VCaP (cell line): ENCODE results near the gene GMPS.
"Not testable (repeated sequence)": the region's sequence is repeated elsewhere in the genome, so short reads cannot be mapped to it uniquely, and the experiment has no call there.

Experiments
- H3K27ac ChIP-seq: fragments of 450-650 bp; 2 replicates; pipeline ENCODE4 v1.5.1; 2017
- CTCF ChIP-seq: fragments of 450-650 bp; conservative IDR thresholded peaks from 2 replicates; pipeline ENCODE4 v1.5.1; 2017; ENCODE audit warnings: mild to moderate bottlenecking, moderate library complexity

The GMPS gene

DNA sequence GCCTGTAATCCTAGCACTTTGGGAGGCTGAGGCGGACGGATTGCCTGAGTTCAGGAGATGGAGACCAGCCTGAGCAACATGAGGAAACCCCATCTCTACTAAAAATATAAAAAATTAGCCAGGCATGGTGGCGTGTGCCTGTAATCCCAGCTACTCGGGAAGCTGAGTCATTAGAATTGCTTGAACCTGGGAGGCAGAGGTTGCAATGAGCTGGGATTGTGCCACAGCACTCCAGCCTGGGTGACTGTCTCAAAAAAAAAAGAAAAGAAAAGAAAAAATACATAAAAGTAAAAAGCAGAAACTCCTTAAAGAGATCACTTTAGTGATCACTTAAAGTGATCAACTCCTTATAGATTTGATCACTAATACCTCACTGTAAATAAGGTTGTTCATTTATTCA is 78.0 kb downstream of the GMPS start:
- no peak overlapping the region for H3K27ac ChIP-seq
- no peak for TF ChIP-seq CTCF

GRCh38 chr3:155949453-155950217 is 79.2 kb downstream of the GMPS start:
- TF ChIP-seq CTCF: no peak
- no peak overlapping the region for H3K27ac ChIP-seq

DNA sequence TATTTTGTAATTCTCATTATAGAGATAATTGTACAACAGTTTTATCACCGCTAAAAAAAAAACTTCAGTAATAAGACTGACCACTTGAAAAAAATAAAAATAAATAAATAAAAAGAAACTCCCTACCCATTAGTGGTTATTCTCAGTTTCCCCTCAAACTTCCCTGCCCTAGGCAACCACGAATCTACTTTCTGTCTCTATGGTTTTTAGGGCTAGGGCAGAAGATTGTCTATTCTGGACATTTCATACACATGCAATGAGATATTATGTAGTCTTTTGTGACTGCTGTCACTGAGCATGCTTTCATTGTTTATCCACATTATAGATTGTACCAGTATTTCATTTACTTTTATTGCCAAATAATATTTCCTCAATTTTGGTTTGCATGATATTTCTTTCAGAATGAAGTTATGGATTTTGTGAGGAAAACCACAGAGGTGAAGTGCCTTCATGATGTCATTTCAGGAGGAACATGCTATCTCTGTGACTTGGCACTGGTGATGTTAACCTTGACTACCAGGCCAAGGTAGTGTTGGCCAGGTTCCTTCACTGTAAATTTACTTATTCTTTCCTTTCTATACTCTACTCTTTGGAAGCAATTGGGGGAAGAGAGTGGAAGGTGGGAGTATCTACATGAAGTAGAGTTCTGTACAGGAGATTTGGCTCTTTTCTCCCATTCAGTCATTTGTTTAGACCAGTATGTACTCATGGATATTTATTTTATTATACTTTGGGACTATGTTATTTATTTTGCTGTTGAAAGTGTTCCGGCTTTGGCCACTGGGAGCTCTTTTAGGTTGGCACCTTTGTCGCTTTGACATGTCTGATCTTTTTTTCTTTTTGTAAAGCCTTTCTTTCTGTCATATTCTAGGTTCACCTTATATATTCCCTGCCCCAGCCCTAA is 86.3 kb downstream of the GMPS start:
- peak overlapping the region; percentile 64 for H3K27ac ChIP-seq
- no peak; the same call in none of the 2 replicates for TF ChIP-seq CTCF

DNA sequence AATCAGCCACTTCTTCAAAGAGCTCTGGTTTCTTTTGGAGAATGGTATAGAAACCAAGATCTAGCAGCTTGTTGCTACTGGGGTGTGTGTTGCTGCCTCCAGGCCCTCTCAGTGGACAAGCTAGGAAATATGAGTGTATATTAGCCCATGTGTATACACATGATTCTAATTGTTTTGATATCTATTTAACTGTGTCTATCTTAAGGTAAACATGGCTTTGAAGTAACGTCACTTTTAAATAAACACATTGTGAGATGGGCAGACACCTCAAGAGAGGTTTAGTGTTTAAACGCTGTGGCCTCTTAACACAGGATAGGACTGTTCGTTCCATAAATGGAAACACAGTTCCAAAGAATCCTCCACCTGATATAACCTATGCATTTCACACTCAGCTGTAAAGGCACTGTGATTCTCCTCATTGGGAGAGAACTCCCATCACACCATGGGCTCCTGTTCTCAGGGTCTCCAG is 87.0 kb downstream of the GMPS start:
- no peak for TF ChIP-seq CTCF
- peak overlapping the region; percentile 64 for H3K27ac ChIP-seq

DNA sequence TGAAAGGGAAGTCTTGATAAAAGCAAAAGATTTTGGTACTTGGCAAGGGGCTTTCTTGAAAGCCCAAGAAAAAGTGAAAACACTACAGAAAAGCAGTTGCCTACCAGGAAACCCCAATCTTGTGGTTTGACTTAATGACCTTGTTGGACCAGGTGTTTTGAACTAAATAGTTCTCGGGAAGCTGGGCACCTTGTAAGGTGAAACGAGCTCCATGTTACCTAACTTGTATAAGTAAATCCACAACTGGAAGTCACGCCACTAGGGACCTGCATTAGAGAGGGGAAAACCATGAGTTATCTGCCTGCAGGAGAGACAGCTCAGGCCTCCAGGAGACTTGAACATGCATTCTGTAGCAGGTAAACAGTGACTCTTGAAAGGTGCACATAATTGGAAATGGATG is 88.2 kb downstream of the GMPS start:
- TF ChIP-seq CTCF: no peak
- no peak overlapping the region for H3K27ac ChIP-seq

- TF ChIP-seq CTCF: no peak
- H3K27ac ChIP-seq: no peak overlapping the region
Observed at GRCh38 chr3:155960060-155960459, 89.6 kb downstream of the GMPS start.

GRCh38 chr3:155961044-155961443 is 90.6 kb downstream of the GMPS start:
- not testable (repeated sequence) for H3K27ac ChIP-seq
